ENCODE data around the gene POU2AF1.

POU2AF1 gene

DNA sequence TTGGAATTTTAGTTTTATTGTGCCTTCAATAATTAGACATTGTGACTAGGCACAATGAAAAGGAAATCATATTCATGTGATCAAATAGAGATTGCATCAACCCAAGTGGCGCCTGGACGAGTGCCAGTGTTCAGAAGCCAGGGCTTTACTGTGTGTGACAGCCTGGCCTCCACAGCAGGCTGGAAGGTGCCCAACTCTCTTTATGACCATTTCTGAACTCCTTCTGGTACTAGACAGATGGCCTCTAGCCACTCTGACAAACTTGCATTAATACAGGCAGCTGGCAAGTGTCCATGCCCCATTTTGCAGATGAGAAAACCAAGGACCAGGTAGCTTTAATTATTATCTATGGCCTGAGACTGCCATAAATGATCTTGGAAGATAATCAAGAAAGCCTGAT, 8.3 kb upstream of the POU2AF1 start:
- DNase-seq (ENCODE audit: low read depth) = no peak

DNA sequence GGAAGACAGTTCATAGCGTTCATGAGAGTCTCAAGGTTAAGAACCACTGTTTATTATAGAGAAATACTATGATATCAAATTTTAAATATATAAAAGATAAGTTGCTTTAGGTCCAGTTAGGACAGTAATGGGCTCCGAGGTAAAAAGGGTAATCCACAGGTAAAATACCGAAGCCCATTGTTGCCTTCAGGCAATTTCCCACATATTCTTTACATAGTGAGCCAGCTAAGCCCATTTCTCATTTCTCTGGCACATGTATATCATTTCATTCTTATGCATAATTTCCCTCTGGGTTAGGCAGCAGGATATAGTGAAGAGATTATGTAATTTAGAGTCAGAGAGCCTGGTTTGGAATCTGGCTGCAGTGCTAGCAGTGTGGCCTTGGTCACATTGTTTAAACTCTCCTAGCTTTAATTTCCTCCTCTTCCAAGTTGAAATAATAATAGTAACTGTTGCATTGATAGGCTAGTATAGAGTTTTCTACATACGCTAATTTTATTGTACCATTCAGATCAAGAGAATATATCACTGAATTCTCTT, 7.6 kb upstream of the POU2AF1 start:
- DNase-seq (ENCODE audit: low read depth) = no peak

DNA sequence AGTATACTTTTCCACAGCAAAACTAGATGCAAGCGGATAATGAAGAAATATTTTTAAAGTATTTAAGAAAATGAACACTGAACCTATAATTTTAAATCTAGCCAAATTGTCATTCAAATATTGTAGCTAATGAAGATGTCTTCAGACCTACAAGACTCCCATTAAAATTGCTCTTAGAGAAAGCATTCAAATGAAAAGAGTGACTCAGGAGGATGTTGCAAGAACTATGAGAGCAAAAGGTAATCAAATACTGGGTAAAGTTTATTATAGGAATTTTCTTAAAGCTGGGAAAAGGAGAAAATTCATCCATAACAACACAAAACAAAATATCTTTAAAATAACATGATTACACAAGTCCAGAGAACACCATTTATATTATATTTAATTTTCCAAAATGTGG, 5.4 kb upstream of the POU2AF1 start:
- DNase-seq (ENCODE audit: low read depth) = no peak

DNA sequence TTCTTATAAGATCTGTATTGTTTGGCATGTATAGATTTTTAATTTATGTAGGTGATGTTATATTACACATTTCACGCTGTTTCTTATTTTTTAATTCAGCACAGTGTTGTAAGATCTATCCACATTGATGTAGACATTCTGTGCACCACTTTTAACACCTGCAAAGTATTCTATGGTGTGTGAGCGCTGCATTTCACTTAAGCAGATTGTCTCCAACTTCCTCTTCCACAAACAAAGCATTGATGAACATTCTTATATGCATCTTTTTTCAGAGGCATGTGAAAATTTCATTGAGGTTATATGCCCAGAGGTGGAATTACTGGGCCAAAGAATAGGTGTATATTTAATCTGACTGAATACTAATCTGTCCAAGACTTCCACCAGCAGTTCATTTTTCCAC, 3.4 kb upstream of the POU2AF1 start:
- no peak for DNase-seq (ENCODE audit: low read depth)

DNA sequence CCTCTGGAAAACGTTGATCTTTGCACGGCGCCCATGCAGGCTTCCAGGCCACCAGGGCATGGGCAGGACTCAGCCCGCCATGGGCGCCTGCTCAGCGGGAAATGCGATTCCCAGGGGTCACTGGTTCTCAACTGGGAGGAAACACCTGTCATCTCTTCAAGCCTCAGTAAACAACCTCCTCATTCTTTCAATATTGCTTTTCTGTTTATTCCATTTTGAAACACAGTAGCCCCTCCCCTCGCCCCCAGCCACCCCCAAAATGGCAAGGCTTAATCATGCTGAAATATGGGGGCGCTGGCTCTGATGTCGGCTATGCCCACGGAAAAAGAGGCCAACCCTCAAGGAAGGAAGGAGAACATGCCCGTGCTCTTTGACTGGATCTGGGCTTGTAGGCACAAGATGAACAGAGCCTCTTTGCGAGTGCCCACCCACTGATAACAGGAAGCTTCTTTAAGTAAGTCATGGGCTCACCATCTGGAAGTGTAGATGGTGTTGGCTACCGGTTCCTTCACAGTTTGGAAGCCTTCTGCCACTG, 594 bp upstream of the POU2AF1 start:
- no peak for DNase-seq (ENCODE audit: low read depth)

DNA sequence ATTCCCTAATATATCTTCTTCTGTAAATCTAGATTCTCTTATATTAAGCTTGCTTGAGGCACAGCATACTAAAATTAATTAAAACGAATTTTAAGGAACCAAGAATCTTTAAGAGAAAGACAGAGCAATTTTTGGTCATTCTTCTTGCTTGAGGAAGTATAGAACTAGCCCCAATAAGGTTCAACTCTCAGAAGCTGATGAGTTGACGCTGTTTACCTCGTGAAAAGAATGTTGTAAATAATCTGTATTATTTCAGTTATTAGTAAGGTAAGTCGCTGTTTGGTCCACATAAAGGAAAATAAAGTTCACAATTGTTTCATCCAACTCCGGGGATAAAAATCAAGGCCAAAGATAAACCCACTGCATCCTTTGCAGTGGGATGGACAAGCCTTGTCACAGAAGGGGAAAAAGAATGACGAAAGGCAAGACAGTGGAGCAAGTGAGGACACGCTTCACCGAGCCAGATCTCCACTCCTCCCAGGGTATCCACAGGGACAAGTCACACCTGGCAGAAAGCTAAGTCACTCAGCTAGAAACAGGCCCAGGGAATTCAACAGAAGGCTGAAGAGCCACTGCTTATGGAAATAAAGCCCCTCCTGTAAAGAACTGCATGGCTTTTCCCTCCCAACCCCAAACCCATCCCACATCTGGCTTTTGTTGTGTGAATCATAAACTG, 752 bp downstream of the POU2AF1 start:
- DNase-seq (ENCODE audit: low read depth) = no peak

DNA sequence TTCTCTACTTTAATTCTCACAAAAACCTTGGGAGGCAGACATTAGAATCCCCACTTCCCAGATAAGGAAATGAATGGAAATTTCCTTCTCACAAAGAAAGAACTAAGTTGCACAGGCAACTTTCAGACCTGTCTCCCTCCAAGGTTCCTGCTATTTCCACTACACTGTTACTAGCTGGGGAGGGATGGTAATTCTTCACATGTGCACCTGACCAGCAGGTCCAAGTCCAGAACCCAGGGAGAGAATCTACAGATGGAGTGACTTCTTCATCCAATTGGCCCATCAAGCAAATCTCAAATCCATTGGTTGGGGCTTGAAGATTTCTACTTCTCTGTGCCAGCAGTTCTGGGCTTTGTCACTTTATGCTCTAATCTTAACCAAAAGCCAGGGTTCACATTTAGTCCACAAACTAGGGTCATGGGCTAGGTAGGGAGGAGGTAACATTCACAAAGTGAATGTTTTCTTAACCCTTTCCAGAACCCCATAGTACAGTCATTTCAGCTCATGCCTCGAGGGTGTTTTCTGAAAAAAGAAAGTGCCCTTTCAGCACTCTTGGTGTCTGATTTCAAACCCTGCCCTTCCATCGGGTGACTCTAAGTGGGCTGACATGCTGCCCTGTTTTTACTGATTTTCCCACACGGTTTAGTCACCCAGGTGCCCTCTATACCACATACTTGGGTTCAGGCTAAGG, 2.7 kb downstream of the POU2AF1 start:
- no peak for DNase-seq (ENCODE audit: low read depth)

DNA sequence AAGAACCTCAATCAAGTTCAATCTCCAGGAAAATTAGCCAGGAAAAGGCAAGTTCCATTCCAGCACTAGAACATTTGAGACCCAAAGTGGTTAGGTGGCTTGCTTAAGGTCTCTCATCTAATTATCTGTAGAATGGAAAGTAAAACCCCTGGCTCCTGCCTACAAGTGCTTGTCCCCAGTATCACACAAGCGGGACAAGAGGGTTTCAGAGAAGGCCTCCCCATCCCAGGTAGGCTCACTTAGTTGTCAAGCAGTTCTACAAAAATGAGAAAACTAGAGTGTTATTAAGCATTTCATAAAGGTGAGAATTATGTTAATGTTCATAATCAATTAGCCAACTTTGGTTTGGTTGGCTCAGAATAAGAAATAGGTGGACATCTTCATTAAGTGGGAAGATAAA, 5.5 kb downstream of the POU2AF1 start:
- no peak for DNase-seq (ENCODE audit: low read depth)

DNA sequence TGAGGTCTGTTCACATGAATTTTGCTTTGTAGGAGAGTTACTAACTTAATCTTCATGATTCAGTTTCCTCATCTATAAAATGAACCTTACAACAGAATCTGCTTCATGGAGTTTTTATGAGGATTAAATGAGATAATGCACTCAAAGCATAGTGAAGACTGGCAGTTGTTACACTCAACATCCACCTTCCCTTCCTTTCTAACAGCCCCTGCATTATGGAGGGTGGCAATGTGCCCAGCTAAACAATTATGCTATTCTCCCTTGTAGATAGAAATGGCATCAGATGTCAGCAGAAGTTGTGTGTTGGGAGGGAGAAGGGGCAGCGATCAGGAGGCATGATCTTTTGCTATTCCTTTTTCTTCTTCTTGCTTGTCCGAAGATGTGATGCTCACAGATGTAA, 6.5 kb downstream of the POU2AF1 start:
- DNase-seq (ENCODE audit: low read depth) = no peak

DNA sequence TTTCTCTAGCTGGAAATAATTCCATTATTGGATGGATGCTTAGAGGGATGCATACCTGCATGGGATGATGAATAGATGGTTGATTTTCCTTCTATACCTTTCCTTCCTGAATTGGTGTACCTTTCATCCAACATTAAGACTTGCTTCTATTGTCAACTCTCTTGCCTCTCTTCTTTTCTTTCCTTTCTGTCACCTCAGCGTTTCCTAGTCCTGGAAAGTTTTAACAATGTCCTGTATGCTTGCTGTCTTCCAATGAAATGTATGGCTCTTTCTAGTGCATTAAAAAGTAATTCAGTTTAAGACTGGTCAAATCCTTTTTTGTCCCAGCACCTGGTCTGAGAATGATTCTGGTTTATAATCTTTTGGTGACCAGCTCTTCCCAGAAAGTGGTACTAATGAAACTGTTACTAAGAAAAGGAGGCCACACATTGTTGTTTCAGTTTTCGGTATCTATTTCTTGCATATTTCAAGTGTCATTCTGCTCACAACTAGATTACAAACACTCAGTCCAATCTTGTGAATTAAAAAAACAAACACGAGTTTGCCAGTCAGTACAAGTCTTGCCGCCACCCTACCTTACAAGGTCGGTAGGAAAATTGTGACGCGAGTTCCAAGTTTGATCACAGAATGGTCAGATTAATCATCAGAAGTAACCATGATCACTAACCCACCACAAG, 8.0 kb downstream of the POU2AF1 start:
- DNase-seq (ENCODE audit: low read depth) = no peak

DNA sequence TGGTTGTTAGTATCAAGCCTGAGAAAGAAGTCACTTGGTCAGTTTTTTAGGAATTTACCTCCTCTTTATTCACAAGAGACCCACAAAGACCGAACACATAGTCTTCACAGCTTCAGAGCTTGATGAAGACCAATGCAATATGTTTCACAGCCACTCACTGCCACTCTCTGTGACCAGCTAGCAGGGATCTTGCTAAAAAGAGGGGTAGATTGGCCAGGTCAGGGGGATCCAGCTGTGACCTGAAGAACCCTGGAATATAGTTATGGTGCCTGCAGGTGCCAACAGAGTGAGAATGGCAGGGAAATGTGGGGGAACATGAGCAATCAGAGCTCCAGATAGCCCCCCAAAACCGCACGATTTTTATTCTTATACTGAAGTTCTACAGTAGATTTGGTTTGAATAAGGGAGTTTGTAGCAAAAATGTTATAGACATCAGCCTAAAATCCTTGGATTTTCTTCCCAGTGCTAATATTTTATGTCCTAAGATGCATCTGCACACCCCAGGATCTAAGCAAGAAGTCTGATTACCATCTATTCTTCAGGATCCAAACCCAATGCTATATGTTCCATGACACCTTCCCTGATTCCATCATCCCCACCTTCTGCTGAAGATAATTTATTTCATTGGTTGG, 8.7 kb downstream of the POU2AF1 start:
- DNase-seq (ENCODE audit: low read depth) = no peak

DNA sequence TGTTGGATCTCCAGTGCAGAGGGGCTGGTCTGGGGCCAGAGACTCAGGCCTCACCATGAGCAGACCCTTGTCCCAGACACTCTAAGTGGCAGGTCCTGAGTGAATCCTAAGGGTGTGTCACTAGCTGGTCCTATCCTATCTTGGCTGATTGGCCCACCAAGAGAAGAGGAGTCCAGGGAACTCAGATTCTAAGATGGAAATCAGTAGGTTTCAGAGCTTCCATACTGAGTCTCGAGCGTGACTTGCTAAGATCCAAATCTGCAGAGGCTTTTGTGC, 10.9 kb downstream of the POU2AF1 start:
- DNase-seq (ENCODE audit: low read depth) = no peak

DNA sequence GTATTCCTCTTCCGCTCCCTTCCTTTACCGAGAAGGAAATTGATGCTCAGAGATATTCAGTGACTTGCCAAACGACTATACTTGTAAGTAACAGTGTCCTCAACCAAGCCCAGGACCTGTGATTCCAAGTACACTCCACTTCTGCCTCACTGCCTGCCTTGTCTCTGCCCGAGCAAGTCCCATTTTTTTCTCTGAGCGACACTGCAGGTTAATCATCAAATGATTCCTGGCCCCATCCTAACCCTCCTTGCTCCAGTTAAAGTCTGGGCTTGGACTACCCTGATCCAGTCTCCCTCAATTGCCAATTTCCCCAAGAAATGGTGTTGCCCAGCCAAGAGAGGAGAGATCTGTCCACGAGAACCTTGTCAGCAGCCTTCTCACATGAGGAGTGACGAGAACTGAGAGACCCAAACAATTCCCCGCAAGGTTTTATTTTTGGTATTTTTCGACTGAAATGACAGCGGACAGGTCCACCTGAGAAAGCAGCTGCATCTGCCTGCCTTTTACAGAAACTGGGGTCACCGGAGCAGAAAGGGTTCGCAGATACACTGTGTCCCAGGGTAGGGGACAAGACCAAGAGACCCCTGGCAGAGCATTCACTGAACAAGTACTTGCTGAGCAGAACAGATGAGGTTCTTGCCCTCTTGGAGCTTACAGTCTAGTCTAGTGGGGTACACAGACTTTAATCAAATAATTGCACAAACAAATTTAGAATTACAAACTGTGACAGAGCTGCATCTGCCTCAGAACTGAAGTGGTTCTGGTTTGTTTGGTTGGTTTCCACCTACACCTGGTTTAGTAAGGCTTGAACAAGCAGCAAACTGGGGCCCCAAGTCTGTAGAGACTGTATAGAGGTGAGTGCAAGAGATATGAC, 11.4 kb downstream of the POU2AF1 start:
- DNase-seq (ENCODE audit: low read depth) = no peak

DNA sequence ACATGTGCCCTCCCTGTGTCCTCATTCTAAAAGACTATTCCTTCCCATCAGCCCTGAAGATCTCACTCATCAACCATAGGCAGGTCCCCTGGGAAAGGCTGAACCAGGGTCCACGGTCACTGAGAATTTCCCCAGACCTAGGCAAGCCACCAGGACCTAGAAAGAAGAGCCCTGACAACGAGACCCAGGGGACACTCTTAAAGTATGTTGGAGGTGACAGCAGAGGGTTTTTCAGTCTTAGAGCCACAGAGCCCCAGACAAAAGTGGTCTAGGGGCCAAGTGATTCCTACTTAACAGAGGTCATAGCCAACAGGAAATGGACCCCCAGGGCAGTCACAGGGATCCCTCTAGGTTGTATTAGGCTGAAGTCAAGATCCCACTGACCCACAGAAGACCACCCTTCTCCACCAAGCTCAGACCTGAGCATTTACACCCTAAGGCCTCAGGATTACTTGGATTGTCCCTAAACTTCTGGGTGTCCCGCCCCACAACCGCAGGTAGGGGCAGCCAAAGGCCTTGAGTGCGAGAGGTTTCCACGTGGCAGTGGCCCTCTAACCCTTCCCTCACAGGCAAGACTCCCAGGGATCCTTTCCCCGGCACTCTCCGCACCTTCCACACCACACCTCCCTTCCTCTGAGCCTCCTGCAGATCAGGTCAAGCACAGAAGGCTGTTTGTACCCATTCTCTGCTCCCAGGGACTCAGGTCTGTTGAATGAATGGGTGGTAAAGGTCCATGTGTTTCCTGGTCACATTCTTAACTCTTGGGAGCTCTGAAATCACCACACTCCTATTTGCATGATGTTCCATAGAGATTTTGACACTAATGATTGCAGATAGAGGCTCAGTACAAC, 12.3 kb downstream of the POU2AF1 start:
- no peak for DNase-seq (ENCODE audit: low read depth)

DNA sequence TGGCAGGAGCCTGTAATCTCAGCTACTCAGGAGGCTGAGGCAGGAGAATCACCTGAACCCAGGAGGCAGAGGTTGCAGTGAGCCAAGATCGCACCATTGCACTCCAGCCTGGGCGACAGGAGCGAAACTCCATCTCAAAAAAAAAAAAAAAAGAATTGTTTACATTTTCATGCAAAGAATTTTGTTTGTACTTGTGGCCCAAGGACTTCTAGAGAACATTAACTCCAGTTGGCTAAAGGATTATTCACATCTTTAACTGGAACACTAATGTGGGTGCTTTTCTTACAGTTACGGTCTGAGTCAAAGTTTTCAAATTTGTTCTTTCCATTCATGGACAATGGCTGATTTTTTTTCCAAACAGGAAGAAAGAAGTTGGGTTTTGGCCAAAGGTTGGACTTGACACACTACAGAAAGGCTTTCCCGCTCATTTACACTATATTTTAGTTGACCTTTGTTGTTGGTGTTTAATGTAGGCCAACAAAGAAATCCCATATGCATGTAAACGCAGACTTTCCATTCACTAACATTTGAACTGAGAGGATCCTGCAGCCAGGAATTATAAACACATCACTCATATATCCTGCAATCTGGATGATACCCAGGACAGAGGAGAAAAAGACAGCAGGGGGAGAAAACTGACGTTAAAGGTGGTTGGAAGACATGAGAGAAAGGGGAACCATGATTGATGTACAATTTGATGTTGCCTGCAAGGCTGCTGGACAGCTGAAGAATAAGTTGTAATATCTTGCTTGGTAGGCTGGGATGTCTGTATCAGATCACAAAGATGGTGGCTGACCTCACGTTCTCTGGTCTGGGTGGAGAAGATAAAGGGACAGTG, 13.1 kb downstream of the POU2AF1 start:
- DNase-seq (ENCODE audit: low read depth) = no peak

DNA sequence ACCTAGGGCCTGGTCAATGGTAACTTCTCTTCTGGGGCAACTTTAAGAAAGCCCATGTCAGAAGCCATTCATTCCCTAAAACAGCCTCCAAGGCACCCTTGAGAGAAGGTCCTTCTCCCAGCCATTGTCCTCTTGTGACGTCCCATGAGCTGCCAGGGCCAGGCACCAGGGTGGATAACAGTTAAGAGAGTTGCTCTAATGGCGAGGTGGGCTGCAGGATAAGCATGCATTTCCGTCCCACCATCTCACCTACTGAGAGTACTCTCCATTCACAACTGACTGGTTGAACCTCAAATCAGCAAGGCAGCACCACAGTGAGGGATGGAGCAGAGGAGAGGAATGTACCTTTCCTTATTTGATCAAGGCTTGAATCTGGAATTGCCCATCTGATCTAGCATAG, 14.6 kb downstream of the POU2AF1 start:
- DNase-seq (ENCODE audit: low read depth) = no peak

DNA sequence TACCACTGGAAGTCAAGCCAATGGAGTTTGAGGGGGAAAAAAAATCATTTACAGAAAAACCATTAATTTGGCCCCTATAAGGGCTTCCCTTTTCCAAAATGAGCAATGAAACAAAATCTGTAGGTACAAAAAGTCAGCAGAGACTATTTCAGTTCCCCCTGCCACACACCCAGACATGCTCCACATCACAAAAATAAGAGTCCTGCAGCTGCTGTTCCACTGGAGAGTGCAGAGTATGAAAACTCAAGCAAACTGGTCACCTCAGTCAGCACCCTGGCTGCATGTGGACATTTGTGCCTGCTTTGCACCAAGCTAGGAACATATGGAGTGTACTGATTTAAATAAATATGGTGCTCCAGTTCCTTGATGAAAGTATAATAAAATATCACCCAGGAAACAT, 15.1 kb downstream of the POU2AF1 start:
- DNase-seq (ENCODE audit: low read depth) = no peak

DNA sequence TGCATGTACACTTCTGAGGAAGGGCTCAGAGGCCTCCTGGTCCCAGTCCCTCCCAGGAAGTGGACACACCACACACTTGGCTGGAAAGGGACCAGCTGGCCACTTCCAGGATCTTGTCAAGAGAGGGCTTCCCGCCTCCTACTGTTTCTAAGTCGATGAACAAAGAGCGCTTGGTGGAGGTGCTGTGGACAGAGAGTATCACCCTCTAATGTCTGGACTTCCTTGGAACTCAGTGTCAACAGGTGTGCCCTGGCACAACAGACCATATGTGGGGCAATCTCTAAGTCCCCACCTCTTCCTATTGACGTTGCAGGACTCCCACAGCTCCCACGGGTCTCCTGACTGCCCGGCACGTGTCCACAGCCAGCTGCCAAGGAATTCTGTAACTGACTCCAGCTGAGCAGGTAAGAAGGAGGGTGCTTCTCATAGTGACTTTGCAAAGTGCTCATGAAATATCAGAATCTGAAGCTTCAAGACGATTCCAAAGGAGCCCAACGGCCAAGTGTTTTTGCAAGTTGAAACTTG, 16.1 kb downstream of the POU2AF1 start:
- DNase-seq (ENCODE audit: low read depth) = no peak

DNA sequence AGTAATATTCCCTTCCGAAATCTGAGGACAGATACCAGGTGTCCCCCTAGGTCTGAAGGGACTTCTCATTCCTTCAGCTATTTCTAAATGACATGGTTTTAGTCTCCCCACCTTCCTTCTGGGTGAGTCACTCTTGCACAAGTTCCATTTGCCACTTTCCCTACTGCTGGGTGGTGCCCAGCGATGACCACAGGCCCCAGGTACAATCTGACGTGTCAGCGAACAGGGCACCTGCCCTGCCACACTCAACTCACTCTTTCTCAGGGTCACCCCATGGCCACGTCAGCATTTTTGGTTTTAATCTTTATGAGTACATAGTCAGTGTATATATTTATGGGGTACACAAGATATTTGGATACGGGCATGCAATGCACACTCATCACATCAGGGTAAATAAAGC, 17.2 kb downstream of the POU2AF1 start:
- DNase-seq (ENCODE audit: low read depth) = no peak

All from EH (cell line).